Liver (tissue), 9 donors: Measurements from ENCODE around the gene UBXN6. TPM values are rescaled to one million over a fixed set of nuclear protein-coding genes. Genes with fewer than 3 reads are reported as not detected.

Experiments
- DNase-seq: peaks from one replicate; pipeline ENCODE4 v3.0.0-alpha.2; 2017; ENCODE audit warnings: low spot score
- H3K27ac ChIP-seq, 2 donors: one replicate each; pipeline ENCODE4 v1.7.0; 2013; ENCODE audit warnings: inconsistent platforms in 2 of 2, low read length in 2 of 2, control low read depth in 1 of 2, low read depth in 1 of 2, mild to moderate bottlenecking in 1 of 2
- H3K27me3 ChIP-seq, 4 donors: one replicate each; pipeline versions ENCODE4 v1.6.1 to v1.7.0; 2013; ENCODE audit warnings: low read length in 3 of 4, inconsistent platforms in 1 of 4, mild to moderate bottlenecking in 1 of 4, moderate library complexity in 1 of 4; ENCODE audit not compliant: control insufficient read depth in 4 of 4, insufficient read depth in 4 of 4
- H3K36me3 ChIP-seq, 4 donors: one replicate each; pipeline versions ENCODE4 v1.6.1 to v1.7.0; 2013; ENCODE audit warnings: low read length in 3 of 4, mild to moderate bottlenecking in 3 of 4, low read depth in 1 of 4, moderate library complexity in 1 of 4; ENCODE audit not compliant: control insufficient read depth in 4 of 4, insufficient read depth in 3 of 4
- H3K4me1 ChIP-seq, 4 donors: one replicate each; pipeline versions ENCODE4 v1.6.1 to v1.7.0; 2013; ENCODE audit warnings: low read length in 3 of 4, mild to moderate bottlenecking in 3 of 4, moderate library complexity in 1 of 4; ENCODE audit not compliant: control insufficient read depth in 4 of 4, insufficient read depth in 4 of 4
- H3K4me3 ChIP-seq, 3 donors: one replicate each; pipeline versions ENCODE4 v1.6.1 to v1.7.0; 2013; ENCODE audit warnings: low read length in 3 of 3, control low read depth in 1 of 3, low read depth in 1 of 3, mild to moderate bottlenecking in 1 of 3
- H3K9ac ChIP-seq, 2 donors: one replicate each; pipeline ENCODE4 v1.7.0; 2013; ENCODE audit warnings: low read length in 2 of 2, mild to moderate bottlenecking in 2 of 2, moderate library complexity in 2 of 2, control low read depth in 1 of 2, low read depth in 1 of 2
- H3K9me3 ChIP-seq, 4 donors: one replicate each; pipeline versions ENCODE4 v1.6.1 to v1.7.0; 2013; ENCODE audit warnings: low read length in 3 of 4; ENCODE audit not compliant: control insufficient read depth in 4 of 4
- ATF3 ChIP-seq: IDR thresholded peaks from 2 replicates; pipeline ENCODE4 v1.6.1; 2016; ENCODE audit warnings: antibody characterized with exemption
- CTCF ChIP-seq: fragments of 150-350 bp; IDR thresholded peaks from 2 replicates; pipeline ENCODE4 v1.5.1; 2017; ENCODE audit warnings: improper control_type of control experiment, low read depth, low read length; ENCODE audit not compliant: missing input control
- EGR1 ChIP-seq, 2 donors: IDR thresholded peaks; 2 replicates each; pipeline ENCODE4 v1.6.1; 2016 to 2018; ENCODE audit warnings: antibody characterized with exemption in 2 of 2, low read depth in 2 of 2
- FOXA1 ChIP-seq: IDR thresholded peaks from 2 replicates; pipeline ENCODE4 v1.6.1; 2016; ENCODE audit warnings: antibody characterized with exemption
- FOXA2 ChIP-seq: IDR thresholded peaks from 2 replicates; pipeline ENCODE4 v1.6.1; 2016; ENCODE audit warnings: antibody characterized with exemption
- GABPA ChIP-seq, 2 donors: IDR thresholded peaks in 1 of 2; conservative IDR thresholded peaks in 1 of 2; 2 replicates each; pipeline ENCODE4 v1.6.1; 2016; ENCODE audit warnings: antibody characterized with exemption in 2 of 2, mild to moderate bottlenecking in 1 of 2, moderate library complexity in 1 of 2
- HNF4A ChIP-seq, 2 donors: conservative IDR thresholded peaks; 2 replicates each; pipeline ENCODE4 v1.6.1; 2016; ENCODE audit warnings: antibody characterized with exemption in 2 of 2, mild to moderate bottlenecking in 2 of 2
- JUND ChIP-seq, 2 donors: IDR thresholded peaks; 2 replicates each; pipeline ENCODE4 v1.6.1; 2016; ENCODE audit warnings: antibody characterized with exemption in 2 of 2
- MAX ChIP-seq: IDR thresholded peaks from 2 replicates; pipeline ENCODE4 v1.6.1; 2016; ENCODE audit warnings: antibody characterized with exemption
- RAD21 ChIP-seq, 2 donors: IDR thresholded peaks; 2 replicates each; pipeline ENCODE4 v1.6.1; 2016; ENCODE audit warnings: antibody characterized with exemption in 2 of 2, mild to moderate bottlenecking in 2 of 2
- RXRA ChIP-seq, 2 donors: IDR thresholded peaks; 2 replicates each; pipeline ENCODE4 v1.6.1; 2017 to 2018; ENCODE audit warnings: antibody characterized with exemption in 2 of 2, mild to moderate bottlenecking in 1 of 2
- SP1 ChIP-seq: IDR thresholded peaks from 2 replicates; pipeline ENCODE4 v1.6.1; 2018; ENCODE audit warnings: antibody characterized with exemption, mild to moderate bottlenecking
- TAF1 ChIP-seq: conservative IDR thresholded peaks from 2 replicates; pipeline ENCODE4 v1.6.1; 2016; ENCODE audit warnings: antibody characterized with exemption, mild to moderate bottlenecking
- YY1 ChIP-seq: IDR thresholded peaks from 2 replicates; pipeline ENCODE4 v1.6.1; 2016; ENCODE audit warnings: antibody characterized with exemption, mild to moderate bottlenecking
- WGBS: extraction: QIAGEN DNeasy Blood & Tissue Kit; methylation state at CpG from one replicate; pipeline ENCODE4 v1.1.7; 2013; 5-methylcytosine and 5-hydroxymethylcytosine counted together
- polyA plus RNA-seq, 2 donors: library from polyadenylated mRNA; stranded (reverse) in 1 of 2; unstranded in 1 of 2; fragments of 200-250 nt in 1 of 2; fragments of >200 nt in 1 of 2; fragmentation: Nextera tagmentation in 1 of 2; extraction: Ambion mirVana in 1 of 2; gene quantifications; one replicate each; pipeline versions ENCODE4 v1.2.1 to v1.2.3, GENCODE V29; 2013 to 2015
- total RNA-seq, 2 donors: library from RNA; depleted of rRNA; stranded (reverse); fragments of >200 nt; gene quantifications; one replicate each; pipeline ENCODE4 v1.2.3, GENCODE V29; 2014
- TF ChIP-seq, protein P1 (sequence below): IDR thresholded peaks from 2 replicates; pipeline ENCODE4 v1.6.1; 2016; ENCODE audit warnings: antibody characterized with exemption
- TF ChIP-seq, protein P2 (sequence below): IDR thresholded peaks from 2 replicates; pipeline ENCODE4 v1.6.1; 2016; ENCODE audit warnings: antibody characterized with exemption, mild to moderate bottlenecking
- donor health status: healthy.
- donor health status: healthy.
- donor health status: healthy.
- donor health status: healthy.
- donor health status: healthy.

The UBXN6 gene
- total and polyA plus RNA-seq, 4 donors, result 33.0 to 92.3 (median 54.0) TPM

DNA sequence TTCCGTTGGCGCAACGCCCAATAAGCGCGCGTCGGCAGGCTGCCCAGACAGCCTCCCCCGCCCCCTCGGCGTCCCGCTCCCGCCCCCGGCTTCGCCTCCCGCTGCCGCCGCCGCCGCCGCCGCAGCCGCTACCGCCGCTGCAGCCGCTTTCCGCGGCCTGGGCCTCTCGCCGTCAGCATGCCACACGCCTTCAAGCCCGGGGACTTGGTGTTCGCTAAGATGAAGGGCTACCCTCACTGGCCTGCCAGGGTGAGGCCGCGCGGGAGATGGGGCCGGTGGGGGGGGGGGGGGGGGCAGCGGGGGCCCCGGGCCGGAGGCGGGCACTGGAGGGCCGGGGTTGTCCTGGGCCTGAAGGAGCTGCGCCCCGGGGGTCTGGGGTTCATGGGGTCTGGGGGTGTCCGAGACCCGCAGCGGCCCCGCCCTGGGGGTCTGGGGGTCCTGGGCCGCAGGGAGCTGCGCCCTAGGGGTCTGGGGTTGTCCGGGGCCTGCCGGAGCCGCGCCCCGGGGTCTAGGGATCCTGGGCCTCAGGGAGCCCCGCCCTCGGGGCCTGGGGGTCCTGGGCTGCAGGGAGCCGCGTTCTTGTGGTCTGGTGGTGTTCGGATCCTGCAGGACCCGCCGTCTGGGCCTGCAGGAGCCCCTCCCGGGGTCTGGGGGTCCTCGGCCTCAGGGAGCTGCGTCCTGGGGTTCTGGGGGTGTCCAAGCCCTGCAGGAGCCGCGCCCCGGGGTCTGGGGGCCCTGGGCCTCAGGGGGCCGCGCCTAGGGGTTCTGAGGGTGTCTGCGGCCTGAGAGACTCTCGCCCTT, 14.8 kb upstream of the UBXN6 start, which contains the start of gene HDGFL2:
TSS of gene HDGFL2 (plus strand) at position 124 of the 801 bp plus-strand sequence. CDS start at position 178, 54 bp downstream.
- DNase-seq, result no peak
- Histone ChIP-seq H3K36me3 (peaks cover 5 to 10% (median 5%) of the 10 kb centered on the region in 4 donors), H3K4me3 (peak within 1 kb of the TSS; percentile 69 to 96 (median 71)), H3K27ac (peak within 1 kb of the TSS; percentile 77 to 85), H3K27me3 (no peaks in the 10 kb centered on the region), H3K4me1 (peaks cover 4 to 19% (median 12%) of the 10 kb centered on the region in 4 donors), H3K9ac (peak within 1 kb of the TSS; percentile 59 to 88), H3K9me3 (no peaks in the 10 kb centered on the region)
- TF ChIP-seq SP1 (no peak), JUND (IDR thresholded peaks at IDR 0.05) (no peak), MAX (no peak), YY1 (no peak), FOXA2 (no peak), ATF3 (no peak), HNF4A (conservative IDR thresholded peaks at IDR 0.05) (no peak), RAD21 (IDR thresholded peaks at IDR 0.05) (no peak), EGR1 (IDR thresholded peaks at IDR 0.05; ENCODE audit: low read depth in 2 of 2) (peak in 1 of 2 donors; percentile 72), RXRA (IDR thresholded peaks at IDR 0.05) (peak in 1 of 2 donors; percentile 2)
- TF ChIP-seq, protein P1, sequence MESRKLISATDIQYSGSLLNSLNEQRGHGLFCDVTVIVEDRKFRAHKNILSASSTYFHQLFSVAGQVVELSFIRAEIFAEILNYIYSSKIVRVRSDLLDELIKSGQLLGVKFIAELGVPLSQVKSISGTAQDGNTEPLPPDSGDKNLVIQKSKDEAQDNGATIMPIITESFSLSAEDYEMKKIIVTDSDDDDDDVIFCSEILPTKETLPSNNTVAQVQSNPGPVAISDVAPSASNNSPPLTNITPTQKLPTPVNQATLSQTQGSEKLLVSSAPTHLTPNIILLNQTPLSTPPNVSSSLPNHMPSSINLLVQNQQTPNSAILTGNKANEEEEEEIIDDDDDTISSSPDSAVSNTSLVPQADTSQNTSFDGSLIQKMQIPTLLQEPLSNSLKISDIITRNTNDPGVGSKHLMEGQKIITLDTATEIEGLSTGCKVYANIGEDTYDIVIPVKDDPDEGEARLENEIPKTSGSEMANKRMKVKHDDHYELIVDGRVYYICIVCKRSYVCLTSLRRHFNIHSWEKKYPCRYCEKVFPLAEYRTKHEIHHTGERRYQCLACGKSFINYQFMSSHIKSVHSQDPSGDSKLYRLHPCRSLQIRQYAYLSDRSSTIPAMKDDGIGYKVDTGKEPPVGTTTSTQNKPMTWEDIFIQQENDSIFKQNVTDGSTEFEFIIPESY, result no peak
- TF ChIP-seq, protein P2, sequence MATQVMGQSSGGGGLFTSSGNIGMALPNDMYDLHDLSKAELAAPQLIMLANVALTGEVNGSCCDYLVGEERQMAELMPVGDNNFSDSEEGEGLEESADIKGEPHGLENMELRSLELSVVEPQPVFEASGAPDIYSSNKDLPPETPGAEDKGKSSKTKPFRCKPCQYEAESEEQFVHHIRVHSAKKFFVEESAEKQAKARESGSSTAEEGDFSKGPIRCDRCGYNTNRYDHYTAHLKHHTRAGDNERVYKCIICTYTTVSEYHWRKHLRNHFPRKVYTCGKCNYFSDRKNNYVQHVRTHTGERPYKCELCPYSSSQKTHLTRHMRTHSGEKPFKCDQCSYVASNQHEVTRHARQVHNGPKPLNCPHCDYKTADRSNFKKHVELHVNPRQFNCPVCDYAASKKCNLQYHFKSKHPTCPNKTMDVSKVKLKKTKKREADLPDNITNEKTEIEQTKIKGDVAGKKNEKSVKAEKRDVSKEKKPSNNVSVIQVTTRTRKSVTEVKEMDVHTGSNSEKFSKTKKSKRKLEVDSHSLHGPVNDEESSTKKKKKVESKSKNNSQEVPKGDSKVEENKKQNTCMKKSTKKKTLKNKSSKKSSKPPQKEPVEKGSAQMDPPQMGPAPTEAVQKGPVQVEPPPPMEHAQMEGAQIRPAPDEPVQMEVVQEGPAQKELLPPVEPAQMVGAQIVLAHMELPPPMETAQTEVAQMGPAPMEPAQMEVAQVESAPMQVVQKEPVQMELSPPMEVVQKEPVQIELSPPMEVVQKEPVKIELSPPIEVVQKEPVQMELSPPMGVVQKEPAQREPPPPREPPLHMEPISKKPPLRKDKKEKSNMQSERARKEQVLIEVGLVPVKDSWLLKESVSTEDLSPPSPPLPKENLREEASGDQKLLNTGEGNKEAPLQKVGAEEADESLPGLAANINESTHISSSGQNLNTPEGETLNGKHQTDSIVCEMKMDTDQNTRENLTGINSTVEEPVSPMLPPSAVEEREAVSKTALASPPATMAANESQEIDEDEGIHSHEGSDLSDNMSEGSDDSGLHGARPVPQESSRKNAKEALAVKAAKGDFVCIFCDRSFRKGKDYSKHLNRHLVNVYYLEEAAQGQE, result no peak
- whole genome bisulfite sequencing, result under 1% methylated on average over 71 of the region's 71 CpGs

DNA sequence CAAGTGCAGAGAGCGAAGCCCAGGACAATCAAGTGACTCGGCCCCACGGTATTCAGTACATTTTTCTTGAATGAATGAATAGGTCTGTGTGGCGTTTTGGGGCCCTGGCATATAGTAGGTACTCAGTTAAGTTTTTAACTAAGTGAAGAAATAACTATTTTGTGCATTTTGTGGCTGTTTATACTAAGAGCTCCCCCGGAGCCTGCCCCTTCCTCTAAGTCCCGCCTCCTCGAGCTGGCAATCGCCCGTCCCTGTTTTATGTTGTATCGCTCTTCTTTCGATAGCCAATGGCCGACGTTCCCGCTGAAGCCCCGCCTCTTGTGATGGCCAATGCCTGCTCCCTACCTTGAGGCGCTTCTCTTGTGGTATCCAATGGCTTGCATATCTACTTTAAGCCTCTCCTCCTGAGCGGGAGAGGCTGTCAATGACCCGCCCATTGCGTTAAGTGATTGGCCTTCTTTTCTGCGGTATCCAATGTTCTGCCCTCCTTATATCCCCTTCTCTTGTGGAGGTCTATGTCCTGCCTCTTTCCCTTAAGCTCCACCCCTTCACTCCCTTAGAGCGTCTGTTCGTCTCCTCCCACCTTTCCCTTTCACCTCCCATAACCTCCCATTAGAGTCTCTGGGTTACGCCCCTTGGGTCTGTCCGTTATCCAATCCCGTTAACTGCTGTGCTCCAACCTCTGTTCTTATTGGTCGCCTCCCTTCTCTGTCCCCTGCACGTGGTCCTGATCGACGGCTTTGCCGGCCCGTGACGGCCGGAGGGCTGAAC, 14.0 kb upstream of the UBXN6 start:
- DNase-seq, result peak; percentile 96
- Histone ChIP-seq H3K9me3 (no peaks in the 10 kb centered on the region), H3K27me3 (no peaks in the 10 kb centered on the region), H3K4me3 (peak overlapping the region; percentile 69 to 96 (median 71)), H3K9ac (peak overlapping the region; percentile 39 to 59), H3K36me3 (peaks cover 0 to 5% (median 3%) of the 10 kb centered on the region in 4 donors), H3K27ac (peak overlapping the region; percentile 77 to 85), H3K4me1 (peaks cover 4 to 19% (median 12%) of the 10 kb centered on the region in 4 donors)
- 1% methylated on average over 33 of the region's 33 CpGs for WGBS
- TF ChIP-seq FOXA1 (no peak), HNF4A (conservative IDR thresholded peaks at IDR 0.05) (peak in 1 of 2 donors; percentile 57), CTCF (no peak), GABPA (IDR thresholded peaks at IDR 0.05 in 1 of 2, conservative IDR thresholded peaks at IDR 0.05 in 1 of 2) (peak; percentile 52 to 85), SP1 (peak; percentile 99), TAF1 (peak; percentile 50), ATF3 (no peak), JUND (IDR thresholded peaks at IDR 0.05) (peak; percentile 40 to 49), MAX (no peak)
